ENCODE data around the gene LRRC25. TPM values are rescaled to one million over a fixed set of nuclear protein-coding genes. Genes with fewer than 3 reads are reported as not detected.
A peak's percentile ranks its signal among the peaks of the same experiment; 100 is the strongest.

LRRC25 gene
- total and polyA plus RNA-seq, 2 donors (not counting 1 experiment from before 2014, with no cell fraction given): 0.10 to 1.2 TPM

DNA sequence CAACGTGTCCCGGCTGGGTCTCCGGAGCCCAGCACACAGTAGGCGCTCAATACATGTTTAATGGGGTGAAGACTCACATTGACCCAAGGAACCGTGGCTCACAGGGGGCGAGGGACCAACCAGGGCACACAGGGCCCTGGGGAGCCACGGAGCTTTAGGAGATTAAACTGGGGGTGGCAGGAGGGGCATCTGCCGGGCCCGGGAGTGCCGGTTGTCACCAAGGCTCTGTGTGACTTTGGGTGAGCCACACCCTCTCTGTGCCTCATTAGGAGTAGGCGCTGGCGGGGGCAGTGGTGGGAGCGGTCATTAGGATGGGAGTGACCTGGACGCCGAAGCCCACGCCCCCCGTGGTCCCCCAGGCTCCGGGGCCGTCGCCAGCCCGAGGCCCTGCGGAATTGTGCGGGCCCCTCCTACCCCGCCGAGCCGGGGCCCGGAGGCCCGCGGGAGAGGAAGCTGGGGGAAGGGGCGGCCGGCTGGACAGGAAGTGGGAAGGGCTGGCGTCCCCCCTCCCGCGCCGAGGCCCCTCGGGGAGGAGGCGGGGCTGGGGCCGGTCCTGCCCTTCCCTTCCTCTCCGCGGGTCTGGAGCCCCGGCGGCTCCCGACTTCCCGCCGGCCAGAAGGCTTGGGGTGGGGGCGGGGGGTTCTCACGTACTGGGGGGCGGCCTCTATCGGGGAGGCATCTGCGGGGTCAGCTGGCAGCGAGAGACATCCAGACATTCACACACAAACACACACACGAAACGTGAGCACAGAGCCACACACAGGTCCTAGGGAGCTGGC lies 20.0 kb upstream of the LRRC25 start:
- H3K27me3 ChIP-seq (ENCODE audit: control insufficient read depth, insufficient read depth, low read length): no peaks in the 10 kb centered on the region
- no peak overlapping the region for H2AFZ ChIP-seq (ENCODE audit: low read length)
- H3K9ac ChIP-seq (ENCODE audit: insufficient read depth, low read length): peak overlapping the region; percentile 62
- H3K4me3 ChIP-seq (replicated peaks in 1 of 4; ENCODE audit: control extremely low read depth in 1 of 4, insufficient read depth in 1 of 4, low read depth in 3 of 4, low read length in 4 of 4): peak overlapping the region; percentile 16 to 51 (median 38)
- peak overlapping the region; percentile 99 for H3K27ac ChIP-seq (ENCODE audit: insufficient read depth, low read length)
- peaks cover 43% of the 10 kb centered on the region for H3K4me1 ChIP-seq (ENCODE audit: control insufficient read depth, extremely low read depth, insufficient read depth, low read length)
- H3K4me2 ChIP-seq (ENCODE audit: extremely low read depth, insufficient read depth, low read length): peak overlapping the region; percentile 59
- peak; percentile 83 for DNase-seq (ENCODE audit: low read depth in 2 of 2)
- no peaks in the 10 kb centered on the region for H3K36me3 ChIP-seq (ENCODE audit: control insufficient read depth, insufficient read depth, low read length)
- peaks cover 27% of the 10 kb centered on the region for H3K79me2 ChIP-seq (ENCODE audit: control insufficient read depth, insufficient read depth, low read length)
- no peaks in the 10 kb centered on the region for H3K9me3 ChIP-seq (ENCODE audit: control insufficient read depth, insufficient read depth, low read depth, low read length)
- no peak for TF ChIP-seq EZH2 (IDR thresholded peaks at IDR 0.05; ENCODE audit: low read length, missing control alignments)
- TF ChIP-seq, protein P1, sequence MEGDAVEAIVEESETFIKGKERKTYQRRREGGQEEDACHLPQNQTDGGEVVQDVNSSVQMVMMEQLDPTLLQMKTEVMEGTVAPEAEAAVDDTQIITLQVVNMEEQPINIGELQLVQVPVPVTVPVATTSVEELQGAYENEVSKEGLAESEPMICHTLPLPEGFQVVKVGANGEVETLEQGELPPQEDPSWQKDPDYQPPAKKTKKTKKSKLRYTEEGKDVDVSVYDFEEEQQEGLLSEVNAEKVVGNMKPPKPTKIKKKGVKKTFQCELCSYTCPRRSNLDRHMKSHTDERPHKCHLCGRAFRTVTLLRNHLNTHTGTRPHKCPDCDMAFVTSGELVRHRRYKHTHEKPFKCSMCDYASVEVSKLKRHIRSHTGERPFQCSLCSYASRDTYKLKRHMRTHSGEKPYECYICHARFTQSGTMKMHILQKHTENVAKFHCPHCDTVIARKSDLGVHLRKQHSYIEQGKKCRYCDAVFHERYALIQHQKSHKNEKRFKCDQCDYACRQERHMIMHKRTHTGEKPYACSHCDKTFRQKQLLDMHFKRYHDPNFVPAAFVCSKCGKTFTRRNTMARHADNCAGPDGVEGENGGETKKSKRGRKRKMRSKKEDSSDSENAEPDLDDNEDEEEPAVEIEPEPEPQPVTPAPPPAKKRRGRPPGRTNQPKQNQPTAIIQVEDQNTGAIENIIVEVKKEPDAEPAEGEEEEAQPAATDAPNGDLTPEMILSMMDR (conservative IDR thresholded peaks at IDR 0.05 in 1 of 2, IDR thresholded peaks at IDR 0.05 in 1 of 2; ENCODE audit: low read depth in 1 of 2, low read length in 2 of 2): no peak
- H4K20me1 ChIP-seq (ENCODE audit: control insufficient read depth, extremely low read depth, insufficient read depth, low read length): no peaks in the 10 kb centered on the region

DNA sequence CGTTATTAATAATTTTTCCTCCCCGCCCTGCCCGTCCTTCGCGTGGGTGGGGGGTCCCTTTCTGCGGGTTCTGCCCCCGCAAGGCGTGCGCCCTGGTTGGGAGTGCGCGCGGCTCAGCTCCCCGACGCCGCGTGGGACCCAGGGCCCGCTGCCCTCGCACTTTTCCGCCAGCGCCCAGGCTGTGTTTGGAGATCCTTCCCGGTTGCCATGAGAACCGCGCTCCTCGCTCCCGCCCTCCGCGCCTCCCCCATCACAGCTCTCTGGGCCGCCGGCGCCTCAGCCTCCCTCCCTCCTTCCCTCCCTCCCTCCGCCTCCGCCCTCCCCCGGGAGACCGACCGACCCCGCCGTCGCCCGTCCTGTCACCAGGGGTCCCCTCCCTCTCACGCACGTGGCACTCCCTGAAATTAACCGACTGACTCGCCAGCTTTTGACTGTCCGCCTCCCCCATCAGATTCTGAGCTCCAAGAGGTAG lies 19.4 kb upstream of the LRRC25 start:
- TF ChIP-seq, protein P1 (conservative IDR thresholded peaks at IDR 0.05 in 1 of 2, IDR thresholded peaks at IDR 0.05 in 1 of 2; ENCODE audit: low read depth in 1 of 2, low read length in 2 of 2): no peak
- TF ChIP-seq EZH2 (IDR thresholded peaks at IDR 0.05; ENCODE audit: low read length, missing control alignments): no peak
- Histone ChIP-seq H3K27me3 (ENCODE audit: control insufficient read depth, insufficient read depth, low read length) (no peaks in the 10 kb centered on the region), H3K36me3 (ENCODE audit: control insufficient read depth, insufficient read depth, low read length) (no peaks in the 10 kb centered on the region), H3K9me3 (ENCODE audit: control insufficient read depth, insufficient read depth, low read depth, low read length) (no peaks in the 10 kb centered on the region), H3K9ac (ENCODE audit: insufficient read depth, low read length) (peak overlapping the region; percentile 91), H3K4me3 (replicated peaks in 1 of 4; ENCODE audit: control extremely low read depth in 1 of 4, insufficient read depth in 1 of 4, low read depth in 3 of 4, low read length in 4 of 4) (peak overlapping the region; percentile 16 to 51 (median 38)), H3K79me2 (ENCODE audit: control insufficient read depth, insufficient read depth, low read length) (peaks cover 21% of the 10 kb centered on the region), H4K20me1 (ENCODE audit: control insufficient read depth, extremely low read depth, insufficient read depth, low read length) (no peaks in the 10 kb centered on the region), H3K4me2 (ENCODE audit: extremely low read depth, insufficient read depth, low read length) (peak overlapping the region; percentile 72), H3K27ac (ENCODE audit: insufficient read depth, low read length) (peak overlapping the region; percentile 99), H2AFZ (ENCODE audit: low read length) (no peak overlapping the region), H3K4me1 (ENCODE audit: control insufficient read depth, extremely low read depth, insufficient read depth, low read length) (peaks cover 41% of the 10 kb centered on the region)
- peak; percentile 83 to 85 for DNase-seq (ENCODE audit: low read depth in 2 of 2)

DNA sequence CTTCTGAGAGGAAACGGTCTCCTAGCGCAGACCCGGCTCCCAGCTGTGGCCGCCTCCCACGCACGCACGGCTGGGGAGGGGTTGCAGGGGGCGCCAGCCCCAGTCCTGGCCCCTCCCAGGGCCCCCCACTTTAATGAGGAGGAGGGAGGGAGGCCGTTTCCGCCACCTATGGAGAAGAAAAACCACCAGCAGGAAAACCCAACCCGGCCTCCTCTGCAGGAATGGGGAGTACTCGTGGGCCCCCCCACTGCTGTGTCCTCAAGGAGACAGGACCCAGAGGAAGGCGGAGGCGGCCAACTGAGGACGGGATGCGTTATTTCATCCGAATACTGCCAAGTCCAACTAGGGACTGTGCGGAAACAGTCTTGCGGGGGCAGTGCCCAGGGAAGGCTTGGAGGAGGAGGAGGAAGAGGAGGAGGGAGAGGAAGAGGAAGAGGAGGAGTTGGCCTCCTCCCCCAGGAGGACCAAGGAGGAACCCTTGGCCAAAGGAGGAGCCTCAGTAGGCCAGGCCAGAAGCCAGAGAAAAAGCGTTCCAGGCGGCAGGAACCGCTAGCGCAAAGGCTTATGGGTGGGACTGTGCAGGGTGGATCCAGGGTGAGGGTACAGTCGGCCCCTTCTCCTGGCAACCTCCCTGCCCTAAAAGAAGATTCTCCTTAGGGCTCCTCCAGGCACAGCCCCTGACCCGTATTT lies 17.9 kb upstream of the LRRC25 start:
- peak; percentile 59 to 65 for DNase-seq (ENCODE audit: low read depth in 2 of 2)
- H3K4me2 ChIP-seq (ENCODE audit: extremely low read depth, insufficient read depth, low read length): peak overlapping the region; percentile 88

More for the DNA sequence above, 17.9 kb upstream of the LRRC25 start:
- Histone ChIP-seq H3K9me3 (ENCODE audit: control insufficient read depth, insufficient read depth, low read depth, low read length) (no peaks in the 10 kb centered on the region), H3K36me3 (ENCODE audit: control insufficient read depth, insufficient read depth, low read length) (no peaks in the 10 kb centered on the region), H3K79me2 (ENCODE audit: control insufficient read depth, insufficient read depth, low read length) (peaks cover 8% of the 10 kb centered on the region), H3K4me3 (replicated peaks in 1 of 4; ENCODE audit: control extremely low read depth in 1 of 4, insufficient read depth in 1 of 4, low read depth in 3 of 4, low read length in 4 of 4) (peak overlapping the region; percentile 2 to 54 (median 22)), H4K20me1 (ENCODE audit: control insufficient read depth, extremely low read depth, insufficient read depth, low read length) (no peaks in the 10 kb centered on the region), H3K27me3 (ENCODE audit: control insufficient read depth, insufficient read depth, low read length) (no peaks in the 10 kb centered on the region), H3K27ac (ENCODE audit: insufficient read depth, low read length) (peak overlapping the region; percentile 99), H3K4me1 (ENCODE audit: control insufficient read depth, extremely low read depth, insufficient read depth, low read length) (peaks cover 36% of the 10 kb centered on the region), H3K9ac (ENCODE audit: insufficient read depth, low read length) (peak overlapping the region; percentile 21), H2AFZ (ENCODE audit: low read length) (peak overlapping the region; percentile 36)
- TF ChIP-seq EZH2 (IDR thresholded peaks at IDR 0.05; ENCODE audit: low read length, missing control alignments): no peak
- TF ChIP-seq, protein P1 (conservative IDR thresholded peaks at IDR 0.05 in 1 of 2, IDR thresholded peaks at IDR 0.05 in 1 of 2; ENCODE audit: low read depth in 1 of 2, low read length in 2 of 2): no peak
